EH (cell line): Measurements from ENCODE around the gene WFDC5.
"Not testable (repeated sequence)": the region's sequence is repeated elsewhere in the genome, so short reads cannot be mapped to it uniquely, and the experiment has no call there.

Experiments
- DNase-seq: peaks from one replicate; pipeline ENCODE4 v3.0.0-alpha.2; 2015; ENCODE audit warnings: low read depth

Gene WFDC5, protein sequence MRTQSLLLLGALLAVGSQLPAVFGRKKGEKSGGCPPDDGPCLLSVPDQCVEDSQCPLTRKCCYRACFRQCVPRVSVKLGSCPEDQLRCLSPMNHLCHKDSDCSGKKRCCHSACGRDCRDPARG

DNA sequence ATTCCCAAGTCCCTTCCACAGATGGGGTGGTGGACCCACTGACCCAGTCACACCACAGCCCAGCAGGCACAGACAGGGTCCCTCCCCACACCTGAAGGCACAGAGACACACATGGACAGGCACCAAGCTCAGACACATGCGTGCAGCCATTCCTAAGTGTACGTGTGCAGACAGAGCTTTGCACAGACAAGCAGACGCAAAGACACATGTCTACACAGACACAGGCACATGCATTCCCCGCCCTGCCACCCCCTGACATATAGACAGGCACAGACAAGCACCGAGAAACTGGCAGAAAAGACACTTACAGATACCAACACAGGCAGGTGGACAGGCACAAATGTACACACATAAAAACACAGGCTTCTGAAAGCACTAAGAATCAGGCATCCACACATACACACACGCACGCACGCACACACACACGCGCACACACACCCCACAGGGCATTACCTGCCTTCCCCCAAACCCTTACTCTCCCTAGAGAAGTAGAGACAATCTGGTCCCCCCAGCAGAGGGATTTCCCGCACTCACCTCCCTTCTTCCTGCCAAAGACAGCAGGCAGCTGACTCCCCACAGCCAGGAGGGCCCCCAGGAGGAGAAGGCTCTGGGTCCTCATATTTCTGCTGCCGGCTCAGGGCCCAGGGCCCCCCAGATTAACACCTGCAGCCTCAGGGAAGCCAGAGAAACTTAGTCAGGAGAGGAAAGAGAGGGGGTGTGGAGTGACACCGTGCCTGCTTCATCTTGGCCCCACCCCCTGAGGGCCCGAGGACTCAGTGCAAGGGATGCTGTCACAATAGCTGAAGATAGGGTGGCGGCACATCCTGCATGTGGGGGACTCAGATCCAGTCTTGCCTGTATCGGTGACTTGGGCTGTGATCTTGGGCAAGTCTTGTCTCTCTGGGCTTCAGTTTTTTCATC lies at the start of gene WFDC5:
Gene WFDC5, minus strand, starts transcription at position 710 of the 921 bp plus-strand sequence. Its CDS starts 91 bp downstream, at position 619.
- no peak for DNase-seq

DNA sequence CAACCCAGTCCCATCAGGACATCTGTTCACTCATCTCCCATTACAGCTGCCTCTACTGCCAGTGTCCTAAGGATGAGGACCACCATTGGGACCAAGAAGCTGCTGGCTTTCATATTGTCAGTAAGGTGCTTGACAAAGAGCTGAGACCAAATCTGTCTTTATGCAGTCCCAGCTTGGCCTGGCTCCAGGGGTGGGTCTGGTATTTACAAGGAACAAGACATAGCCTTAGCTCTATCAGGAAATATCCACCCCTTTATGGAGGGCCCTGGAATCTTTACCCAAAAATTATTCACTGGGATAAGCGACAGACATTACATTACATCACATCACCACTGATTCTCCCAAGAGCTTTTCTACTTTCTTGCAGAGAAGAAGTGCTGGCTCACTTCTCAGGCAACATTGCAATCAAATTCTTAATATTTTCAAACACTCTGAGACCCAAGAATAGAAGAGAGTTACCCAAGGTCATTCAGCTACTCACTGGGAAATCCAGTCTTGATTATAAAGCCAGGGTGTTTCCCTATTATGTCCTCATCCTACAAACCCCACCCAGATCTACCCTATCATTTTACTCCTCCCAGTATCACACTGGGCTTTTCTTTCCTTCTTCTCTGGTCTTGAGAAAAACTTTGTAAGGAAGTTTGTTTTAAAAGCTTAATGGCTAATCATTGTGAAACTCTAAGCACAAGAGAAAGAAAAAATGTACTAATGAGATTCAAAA lies 48.3 kb upstream of the WFDC5 start:
- no peak for DNase-seq

- peak; percentile 78 for DNase-seq
Observed at GRCh38 chr20:45157962-45158361, 43.0 kb upstream of the WFDC5 start.

GRCh38 chr20:45156713-45157112 lies 41.7 kb upstream of the WFDC5 start:
- no peak for DNase-seq

DNA sequence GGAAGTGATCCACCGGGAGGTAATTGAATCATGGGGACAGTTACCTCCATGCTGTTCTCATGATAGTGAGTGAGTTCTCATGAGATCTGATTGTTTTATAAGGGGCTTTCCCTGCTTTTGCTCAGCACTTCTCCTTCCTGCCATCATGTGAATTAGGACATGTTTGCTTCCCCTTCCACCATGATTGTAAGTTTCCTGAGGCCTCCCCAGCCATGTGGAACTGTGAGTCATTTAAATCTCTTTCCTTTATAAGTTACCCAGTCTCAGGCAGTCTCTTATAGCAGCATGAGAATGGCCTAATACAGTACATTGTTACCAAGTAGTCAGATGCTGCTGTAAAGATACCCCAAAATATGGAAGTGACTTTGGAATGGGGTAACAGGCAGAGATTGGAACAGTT lies 39.8 kb upstream of the WFDC5 start:
- not testable (repeated sequence) for DNase-seq

- DNase-seq = peak; percentile 16
Observed at GRCh38 chr20:45154183-45154582, 39.2 kb upstream of the WFDC5 start.

DNA sequence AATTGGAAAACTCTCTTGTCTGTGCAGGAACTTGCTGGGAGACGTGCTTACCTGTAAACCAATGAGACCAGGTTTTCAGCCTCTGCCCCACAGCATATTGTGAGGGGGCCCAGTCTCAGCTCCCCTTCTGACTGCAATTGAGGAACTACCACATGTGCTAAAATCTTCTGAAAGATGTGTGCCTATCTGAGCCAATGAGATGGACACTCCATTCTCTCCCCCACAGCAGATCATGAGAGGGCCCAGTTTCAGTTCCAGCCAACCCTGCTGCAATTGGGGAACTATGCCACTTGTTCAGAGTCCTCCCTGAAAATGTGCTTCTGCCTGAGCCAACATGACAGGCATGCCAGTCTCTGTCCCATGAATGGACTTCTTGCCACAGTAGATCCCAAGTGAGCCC lies 38.8 kb upstream of the WFDC5 start:
- DNase-seq = no peak

- no peak for DNase-seq
Observed at GRCh38 chr20:45153147-45153546, 38.2 kb upstream of the WFDC5 start.

DNA sequence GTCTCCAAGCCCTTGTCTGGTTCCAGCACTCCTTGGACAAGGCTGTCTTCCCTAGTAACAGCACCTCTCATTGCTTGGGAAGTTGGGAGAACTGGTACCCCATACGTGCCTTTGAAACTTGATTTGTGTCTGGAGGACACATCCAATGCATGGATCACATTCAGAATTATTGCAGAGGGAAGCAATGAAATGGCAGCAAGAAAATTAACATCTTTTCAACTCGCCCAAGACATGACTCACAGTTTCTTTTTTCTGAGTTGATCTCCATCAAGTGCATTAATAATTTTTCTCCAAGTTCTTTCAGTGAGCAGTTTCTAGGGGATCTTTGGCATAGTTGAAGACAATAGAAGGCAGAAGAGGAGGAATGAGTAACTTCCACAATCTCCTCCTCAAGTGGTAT lies 37.4 kb upstream of the WFDC5 start:
- no peak for DNase-seq

DNA sequence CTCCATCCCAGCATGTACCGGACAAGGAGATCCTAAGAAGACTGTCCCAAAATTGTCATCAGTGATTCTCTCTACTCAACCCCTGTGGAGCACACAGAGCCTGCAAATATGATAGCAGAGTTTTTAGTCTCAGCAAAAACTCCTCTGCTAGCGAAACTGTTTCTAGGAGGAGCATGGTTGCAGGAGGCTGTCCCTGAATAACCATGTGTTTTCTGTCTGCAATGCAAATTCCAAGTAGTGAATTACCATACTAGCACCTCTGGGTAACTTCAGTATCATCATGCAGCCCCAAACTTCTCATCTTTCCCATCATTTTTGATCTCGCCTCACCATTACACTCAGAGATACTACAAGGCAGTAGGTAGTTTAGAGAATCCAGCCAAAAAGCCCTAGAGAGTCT lies 34.1 kb upstream of the WFDC5 start:
- DNase-seq = no peak

DNA sequence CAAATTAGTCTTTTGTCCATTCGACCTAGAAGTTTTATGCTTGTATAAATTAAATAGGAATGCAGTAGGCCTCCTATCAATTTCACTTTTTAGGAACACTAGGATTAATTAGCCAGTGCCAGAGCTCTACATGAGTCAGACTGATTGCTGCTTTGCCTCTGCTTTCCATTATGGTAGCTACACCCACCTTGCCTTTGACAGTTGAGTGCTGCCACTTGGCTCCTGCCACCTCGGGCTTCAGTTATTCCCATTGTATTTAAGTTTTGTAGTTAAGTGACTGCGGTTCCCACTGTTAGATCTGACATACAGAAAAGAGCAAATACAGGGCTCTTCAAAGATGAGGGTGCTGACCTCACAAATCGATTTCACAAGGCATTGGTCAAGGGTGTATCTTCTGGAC lies 25.9 kb upstream of the WFDC5 start:
- no peak for DNase-seq

GRCh38 chr20:45139733-45140375 lies 24.9 kb upstream of the WFDC5 start:
- not testable (repeated sequence) for DNase-seq

GRCh38 chr20:45138561-45139300 lies 23.8 kb upstream of the WFDC5 start:
- DNase-seq = peak; percentile 14

DNA sequence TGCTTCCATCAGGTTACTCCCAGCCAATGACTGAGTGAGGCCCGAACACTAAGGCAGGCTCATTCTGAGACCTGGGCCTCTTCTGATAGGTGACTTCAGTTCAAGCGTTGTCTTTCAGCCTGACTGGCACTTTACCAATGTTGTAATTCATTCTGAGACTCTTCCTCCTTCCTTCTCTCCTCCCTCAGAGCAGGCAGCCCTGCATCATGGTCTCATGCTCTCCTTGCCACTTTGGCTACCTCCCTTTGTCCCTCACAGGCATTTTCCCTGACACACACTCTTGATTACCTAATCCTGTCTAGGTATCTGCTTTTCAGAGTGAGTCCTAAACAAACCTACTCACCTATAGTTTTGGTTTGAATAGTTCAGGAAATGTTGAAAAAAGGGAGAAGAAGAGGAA lies 21.9 kb upstream of the WFDC5 start:
- no peak for DNase-seq

- peak; percentile 18 for DNase-seq
Observed at GRCh38 chr20:45128099-45128498, 13.1 kb upstream of the WFDC5 start.

DNA sequence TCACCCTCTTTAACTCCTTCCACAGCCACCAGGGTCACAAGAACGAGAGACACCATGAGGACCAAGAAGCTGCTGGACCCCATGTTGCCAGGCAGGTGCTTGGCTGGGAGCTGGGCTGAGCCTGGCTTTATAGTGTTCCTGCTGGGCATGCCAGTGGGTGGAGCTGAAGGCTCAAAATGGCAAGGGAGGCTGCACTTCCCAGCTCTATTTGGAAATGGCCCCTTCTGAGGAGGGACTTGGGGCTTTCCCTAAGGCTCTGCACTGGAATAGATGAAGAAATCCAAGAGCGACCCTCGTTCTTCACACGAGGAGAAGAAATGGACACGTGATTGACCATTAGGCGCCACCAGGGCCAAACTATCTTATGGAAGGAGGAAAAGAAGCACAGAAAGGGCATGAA lies 9.4 kb upstream of the WFDC5 start, which contains the start of gene WFDC12:
Gene WFDC12, minus strand, starts transcription at position 101 of the 400 bp plus-strand sequence. Its CDS starts 18 bp downstream, at position 83.
- DNase-seq = no peak

DNA sequence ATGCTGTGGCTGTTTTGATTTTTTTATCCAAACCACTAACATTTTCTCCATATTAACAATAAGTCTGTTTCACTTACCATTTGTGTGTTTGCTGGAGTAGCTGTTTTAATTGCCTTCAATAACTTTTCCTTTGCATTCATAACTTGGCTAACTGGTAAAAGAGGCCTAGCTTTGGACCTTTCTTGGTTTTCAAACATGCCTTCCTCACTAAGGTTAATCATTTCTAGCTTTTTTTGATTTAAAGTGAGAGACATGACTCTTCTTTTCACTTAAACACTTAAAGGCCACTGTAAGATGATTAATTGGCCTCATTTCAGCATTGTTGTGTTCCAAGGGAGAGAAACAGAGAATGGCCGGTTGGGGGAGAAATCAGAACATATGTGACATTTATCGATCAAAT lies 6.4 kb upstream of the WFDC5 start:
- no peak for DNase-seq

GRCh38 chr20:45119556-45120266 lies 4.7 kb upstream of the WFDC5 start:
- DNase-seq = no peak

DNA sequence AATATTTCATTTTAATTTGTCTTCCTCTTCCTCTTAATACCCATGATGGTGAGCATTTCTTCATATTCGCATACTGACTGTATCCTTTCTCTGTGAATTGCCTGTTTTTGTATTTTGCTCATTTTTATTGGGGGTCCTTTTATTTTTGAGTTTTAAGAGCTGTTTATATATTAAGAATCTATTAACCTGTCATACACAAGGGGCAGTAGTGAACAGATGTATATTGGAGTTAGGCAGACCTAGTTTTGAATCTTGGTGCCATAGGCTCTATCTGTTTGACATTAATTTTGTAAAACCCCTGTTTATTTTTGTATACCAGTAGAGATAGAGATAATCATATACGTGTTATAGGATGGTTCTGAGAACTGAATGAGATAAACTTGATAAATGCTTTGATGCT lies 3.1 kb upstream of the WFDC5 start:
- no peak for DNase-seq

- DNase-seq = no peak
Observed at GRCh38 chr20:45117581-45117980, 2.6 kb upstream of the WFDC5 start.

- no peak for DNase-seq
Observed at GRCh38 chr20:45115829-45116228, 855 bp upstream of the WFDC5 start.
